ENCODE results near the gene CARD16.
"Not testable (repeated sequence)": the region's sequence is repeated elsewhere in the genome, so short reads cannot be mapped to it uniquely, and the experiment has no call there.

The CARD16 gene

DNA sequence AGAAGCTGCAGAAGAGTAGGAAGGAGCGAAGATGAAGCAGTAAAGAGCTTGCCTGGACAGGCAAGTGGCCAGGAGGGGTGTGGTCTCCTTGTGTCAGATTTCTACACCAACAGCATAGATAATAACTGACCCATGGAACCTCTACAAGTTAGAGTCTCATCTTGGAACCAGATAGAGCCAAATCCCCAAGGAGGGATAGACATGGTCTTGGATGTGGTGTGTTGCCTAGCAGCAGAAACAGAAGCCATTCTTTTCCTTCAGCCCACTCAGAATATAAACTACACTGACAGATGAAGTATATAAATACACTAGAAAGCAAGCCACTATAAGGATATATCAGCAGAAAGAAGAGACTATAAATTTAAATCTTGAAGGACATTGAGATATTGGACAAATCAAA, 4.3 kb upstream of the CARD16 start:
- DNase-seq (ENCODE audit: low spot score), result no peak

DNA sequence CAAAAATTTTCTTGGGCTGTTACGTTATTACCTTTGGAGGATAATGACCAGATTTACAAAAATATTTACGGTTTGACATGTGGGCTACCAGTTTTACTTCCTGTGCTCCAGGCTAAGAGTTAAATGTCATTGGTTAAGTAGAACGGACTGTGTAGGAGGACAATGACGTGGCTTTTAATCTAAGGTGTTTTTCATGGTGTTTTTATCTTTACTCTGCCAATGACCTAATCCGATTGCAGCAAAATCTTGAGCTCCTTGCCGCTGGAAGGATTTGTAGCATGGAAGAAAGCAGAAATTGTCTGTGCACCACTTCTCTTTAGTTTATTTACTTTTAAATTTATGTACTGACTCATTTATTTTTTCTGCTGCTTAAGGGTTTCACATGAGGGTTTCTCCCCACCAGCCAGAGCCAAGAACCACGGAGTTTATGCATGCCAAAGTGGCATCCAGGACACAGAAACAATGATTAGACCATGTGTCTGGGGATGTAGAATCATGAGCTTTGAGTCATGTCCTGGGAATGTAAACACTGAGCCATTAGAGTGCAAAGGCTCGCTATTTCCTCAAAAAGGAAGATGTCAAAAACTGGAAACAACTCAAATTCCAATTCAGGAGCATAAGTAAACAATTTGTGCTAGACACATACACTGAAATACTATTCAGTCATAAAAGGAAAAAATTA, 1.9 kb upstream of the CARD16 start:
- peak; percentile 22 for DNase-seq (ENCODE audit: low spot score)

DNA sequence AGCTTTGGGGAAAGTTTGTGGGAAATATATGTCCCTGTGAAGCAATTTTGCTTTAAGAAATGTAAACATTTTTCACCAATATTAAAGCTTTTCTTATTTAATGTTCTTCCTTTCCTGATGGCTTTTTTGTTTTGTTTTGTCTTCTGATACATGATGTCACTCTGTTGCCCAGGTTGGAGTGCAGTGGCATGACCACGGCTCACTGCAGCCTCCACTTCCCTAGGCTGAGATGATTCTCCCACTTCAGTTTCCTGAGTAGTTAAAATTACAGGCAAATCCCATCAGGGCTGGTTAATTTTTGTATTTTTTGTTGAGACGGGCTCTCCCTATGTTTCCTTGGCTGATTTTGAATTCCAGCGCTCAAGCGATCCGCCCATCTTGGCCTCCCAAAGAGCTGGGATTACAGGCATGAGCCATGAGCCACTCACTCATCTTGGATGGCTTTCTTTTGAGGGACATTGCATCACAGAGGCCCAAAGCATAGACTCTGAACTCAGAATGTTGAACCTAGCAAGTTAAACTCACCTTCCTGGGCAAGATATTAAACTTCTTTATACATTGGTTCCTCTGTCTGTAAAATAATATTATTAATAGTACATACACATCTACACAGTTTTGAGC, 651 bp upstream of the CARD16 start:
- no peak for DNase-seq (ENCODE audit: low spot score)

DNA sequence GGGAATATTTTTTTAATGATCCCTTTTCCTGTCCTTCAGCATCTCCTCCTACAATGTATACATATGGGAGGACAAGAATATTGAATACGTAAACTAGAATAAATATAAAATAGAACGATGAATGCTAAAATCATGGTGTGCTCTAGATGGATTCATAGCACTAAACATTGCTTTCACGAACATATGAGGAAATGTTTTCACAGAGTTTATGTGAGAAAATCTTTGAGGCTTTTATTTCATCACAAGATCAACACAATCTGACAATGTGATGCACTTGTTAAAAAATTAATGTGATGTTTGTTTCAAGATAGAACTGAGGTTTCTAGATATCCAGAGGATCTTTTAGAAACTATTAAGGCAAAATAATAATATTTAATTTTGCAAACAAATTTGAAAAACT, 3.0 kb downstream of the CARD16 start:
- DNase-seq (ENCODE audit: low spot score), result no peak

DNA sequence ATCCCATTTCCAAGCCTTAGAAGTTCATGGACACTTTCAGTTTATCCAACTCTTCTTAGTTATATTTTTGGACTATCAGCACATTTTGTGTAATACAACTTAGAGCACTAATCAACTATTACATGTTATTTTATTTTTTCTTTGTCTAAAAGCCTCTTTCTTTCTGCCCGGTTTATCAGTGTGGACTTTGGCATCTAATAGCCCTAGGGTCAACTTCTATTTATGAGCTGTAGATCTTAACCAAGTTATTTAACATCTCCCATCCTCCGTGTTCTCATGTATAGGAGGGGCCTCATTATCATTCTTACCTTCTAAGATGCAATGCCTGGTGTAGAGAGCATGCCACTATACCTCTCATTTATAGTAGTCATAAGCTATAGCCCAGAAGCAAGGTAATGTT, 4.4 kb downstream of the CARD16 start:
- no peak for DNase-seq (ENCODE audit: low spot score)

DNA sequence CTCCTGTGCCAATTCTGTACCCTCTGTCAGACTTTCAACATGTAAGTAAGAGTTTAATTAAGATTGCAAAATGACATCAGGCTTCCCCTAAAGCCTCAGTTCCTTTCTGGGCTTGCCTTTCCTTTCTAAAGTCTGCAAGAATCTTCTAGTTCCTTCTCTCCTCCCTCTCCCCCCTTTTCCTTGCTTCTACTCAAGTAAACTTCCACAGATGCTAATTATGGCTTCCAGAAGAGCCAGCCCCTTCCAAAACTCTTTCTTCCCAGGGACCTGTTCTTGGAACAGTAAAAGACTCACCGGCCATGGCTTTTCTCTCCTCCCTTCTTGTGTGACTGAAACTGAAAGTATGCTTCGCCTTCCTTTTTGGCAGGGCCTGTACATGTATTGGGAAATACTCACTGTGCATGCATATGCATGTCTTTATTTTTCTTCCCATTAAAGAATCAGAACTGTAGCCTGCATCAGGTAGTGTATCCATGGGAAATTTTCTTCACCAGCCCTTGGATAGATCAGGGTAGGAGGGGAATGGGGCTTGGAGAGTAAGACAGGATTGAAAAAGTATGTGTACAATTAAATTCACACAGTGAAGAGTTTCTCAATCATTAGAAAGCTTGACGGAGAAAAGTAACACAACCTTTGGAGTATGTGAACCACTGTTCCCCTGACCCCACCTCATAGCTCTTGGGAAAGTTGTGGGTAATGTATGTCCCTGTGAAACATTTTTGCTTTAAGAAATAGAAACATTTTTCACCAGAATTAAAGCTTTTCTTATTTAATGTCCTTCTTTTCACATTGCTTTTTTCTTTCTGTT, 10.1 kb downstream of the CARD16 start, which contains the start of gene CASP1:
Gene CASP1 (minus strand): TSS at position 332 of the 808 bp plus-strand sequence. CDS start 31 bp downstream, at position 301.
- DNase-seq (ENCODE audit: low spot score), result peak; percentile 4

DNA sequence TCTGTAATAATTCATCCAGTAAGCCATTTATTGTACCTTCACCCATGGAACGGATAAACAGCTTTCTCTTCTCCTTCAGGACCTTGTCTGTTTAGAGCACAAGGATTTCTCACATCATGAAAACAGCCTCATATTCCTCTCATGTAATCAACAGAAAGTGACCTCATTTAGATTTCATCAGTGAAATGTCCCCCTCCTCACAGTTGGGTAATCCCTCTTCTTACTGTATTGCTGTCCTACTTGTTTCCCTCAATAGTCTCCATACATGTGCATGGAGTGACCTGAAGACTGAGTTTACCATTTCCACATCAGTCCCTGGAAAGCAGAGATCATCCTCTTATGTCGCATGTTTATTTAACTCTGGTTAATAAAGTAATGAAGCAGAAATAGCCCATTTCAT, 10.7 kb downstream of the CARD16 start:
- DNase-seq (ENCODE audit: low spot score), result not testable (repeated sequence)

DNA sequence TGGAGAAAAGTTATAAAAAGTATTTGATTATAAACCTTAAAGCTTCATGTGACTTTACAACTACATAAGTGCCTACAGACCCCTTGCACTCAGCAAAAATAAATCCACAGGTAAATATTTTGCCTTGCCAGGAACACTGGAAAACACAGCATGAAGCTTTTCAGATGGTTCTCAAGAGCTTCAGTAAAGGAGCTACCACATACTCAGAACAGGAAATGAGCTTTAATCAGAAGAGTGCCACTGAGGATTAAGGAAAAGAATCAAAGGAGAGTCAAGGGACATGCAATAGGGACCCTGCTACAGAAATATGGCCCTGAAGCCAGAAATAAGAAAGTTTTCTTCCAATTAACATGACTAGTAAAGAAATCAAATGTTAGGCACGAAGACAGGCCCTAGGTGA, 11.4 kb downstream of the CARD16 start:
- no peak for DNase-seq (ENCODE audit: low spot score)

DNA sequence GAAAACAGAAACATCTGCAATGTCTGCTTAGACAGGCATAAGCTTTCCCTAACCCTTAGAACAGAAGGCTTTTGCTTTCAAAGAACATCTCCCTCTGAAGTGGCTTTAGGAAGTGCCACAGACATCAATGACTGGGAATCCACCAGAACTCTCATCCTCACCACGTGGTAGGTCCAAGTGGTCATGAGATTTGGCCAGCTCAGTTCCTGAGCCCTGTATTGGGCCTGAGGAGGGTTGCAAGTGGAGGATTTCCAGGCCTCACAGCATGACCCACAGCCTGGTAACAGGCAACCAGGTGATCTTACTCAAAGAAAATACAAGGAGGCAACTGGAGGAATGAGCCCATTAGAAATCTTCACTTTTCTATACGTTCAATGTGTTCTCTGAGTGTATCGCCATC, 11.8 kb downstream of the CARD16 start:
- no peak for DNase-seq (ENCODE audit: low spot score)

DNA sequence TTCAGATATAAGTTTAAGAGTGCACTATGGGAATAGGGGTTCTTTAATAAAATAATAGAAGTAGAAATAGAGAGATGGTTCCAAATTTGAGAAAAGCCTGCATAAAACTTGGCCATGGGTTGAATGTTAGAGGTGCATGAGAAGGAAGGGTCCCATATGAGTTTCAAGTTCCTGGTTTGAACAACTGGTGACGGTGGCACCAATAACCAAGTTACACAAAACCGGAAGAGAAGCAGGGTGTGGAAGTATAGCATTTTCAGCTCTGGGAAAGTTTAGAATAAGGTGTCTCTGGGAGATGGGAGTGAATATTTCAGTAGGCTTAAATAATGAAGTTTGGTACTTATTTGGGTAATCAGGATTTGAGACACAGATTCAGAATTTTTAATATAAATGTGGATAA, 12.6 kb downstream of the CARD16 start:
- DNase-seq (ENCODE audit: low spot score), result no peak

DNA sequence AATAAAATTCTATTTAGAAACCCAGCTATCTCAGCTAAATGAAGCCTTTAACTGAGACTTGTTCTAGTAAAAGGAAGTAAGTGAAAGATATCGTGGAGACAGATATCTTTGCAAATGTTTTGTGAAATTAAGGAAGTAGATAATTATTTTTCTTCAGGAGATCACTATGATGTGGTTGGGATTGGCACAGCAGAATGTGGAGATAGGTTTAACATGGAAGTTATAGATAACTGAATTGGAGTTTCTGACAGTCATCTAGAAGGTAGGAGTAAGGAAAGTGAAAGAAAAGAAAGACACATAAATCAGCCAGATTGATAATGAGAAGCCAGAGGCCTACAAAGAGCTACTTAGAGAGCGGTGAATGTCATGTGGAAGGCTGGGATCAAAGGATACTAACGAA, 17.5 kb downstream of the CARD16 start:
- no peak for DNase-seq (ENCODE audit: low spot score)

DNA sequence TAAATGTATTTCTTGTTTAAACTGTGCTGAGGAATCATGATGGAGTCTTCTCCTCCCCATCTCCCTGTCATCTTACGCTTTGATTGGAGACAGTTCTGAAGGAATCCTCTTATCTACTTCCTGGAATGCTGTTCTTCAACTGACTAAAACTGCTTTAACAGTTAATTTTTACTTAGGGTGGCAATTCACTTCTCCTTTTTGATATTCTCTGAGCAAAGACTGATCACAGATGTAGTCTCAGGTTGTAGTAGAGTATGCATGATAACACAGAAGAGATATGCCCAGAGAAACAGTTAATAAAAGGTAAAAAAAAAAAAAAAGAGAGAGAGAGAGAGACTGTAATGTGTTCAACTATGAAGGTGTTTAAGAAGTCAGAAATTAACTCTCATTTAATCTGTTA, 20.7 kb downstream of the CARD16 start:
- no peak for DNase-seq (ENCODE audit: low spot score)

DNA sequence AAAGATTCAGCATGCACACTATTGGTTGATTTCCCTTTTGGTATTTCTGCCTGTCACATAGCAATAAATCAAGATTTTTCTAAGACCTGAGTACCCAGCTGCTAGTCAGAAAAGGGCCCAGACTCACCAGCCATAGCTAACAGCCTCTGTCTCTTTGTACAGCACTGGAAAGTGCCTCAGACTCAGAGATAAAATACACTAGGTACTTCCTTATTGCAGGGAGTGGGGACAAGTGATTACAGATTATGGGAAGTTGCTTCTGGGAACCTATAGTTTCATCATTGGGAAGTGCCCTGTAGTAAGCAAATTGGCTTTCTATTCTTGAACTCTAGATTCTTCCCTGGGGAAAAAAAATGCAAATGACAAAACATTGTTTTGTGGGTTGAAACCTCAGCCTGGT, 22.1 kb downstream of the CARD16 start, which contains the start of gene CASP5:
Gene CASP5 (minus strand): TSS at position 166 of the 400 bp plus-strand sequence. CDS start 32 bp downstream, at position 134.
- no peak for DNase-seq (ENCODE audit: low spot score)

DNA sequence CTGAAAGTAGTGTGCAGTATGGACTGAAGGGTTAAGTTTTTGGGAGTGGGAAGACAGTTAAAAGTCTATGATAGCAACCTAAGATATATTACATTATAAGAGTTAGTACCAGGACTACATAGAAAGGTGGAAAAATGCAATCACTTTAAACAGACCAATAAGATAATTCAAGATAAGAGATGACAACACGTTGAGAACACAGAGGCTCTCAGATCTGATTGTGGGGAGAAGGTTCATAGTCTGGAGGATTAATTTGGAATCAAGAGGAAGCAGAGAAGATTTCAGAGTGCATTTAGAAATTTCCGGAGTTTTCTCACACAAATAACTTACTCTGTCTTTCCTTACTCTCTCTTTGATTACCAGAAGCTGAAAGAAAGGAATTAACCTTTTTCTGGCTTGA, 22.6 kb downstream of the CARD16 start:
- no peak for DNase-seq (ENCODE audit: low spot score)

DNA sequence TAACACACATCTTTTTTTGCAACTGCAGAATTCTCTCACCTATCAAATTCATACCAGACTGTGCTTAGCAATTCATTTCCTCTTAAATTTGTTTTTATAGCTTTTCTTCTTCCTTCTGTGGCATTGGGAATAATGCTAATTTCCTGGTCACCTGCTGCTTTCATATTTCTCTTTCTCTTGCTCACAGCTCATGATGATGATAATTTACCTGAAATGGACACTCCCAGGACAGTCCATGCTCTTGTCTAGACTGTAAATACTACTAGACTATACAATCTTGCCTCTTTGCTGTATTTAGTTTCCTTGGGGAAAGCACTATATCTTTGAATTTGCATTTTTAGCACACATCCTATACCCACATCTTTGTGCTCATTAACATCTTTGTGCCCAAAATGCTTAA, 37.7 kb downstream of the CARD16 start:
- no peak for DNase-seq (ENCODE audit: low spot score)

DNA sequence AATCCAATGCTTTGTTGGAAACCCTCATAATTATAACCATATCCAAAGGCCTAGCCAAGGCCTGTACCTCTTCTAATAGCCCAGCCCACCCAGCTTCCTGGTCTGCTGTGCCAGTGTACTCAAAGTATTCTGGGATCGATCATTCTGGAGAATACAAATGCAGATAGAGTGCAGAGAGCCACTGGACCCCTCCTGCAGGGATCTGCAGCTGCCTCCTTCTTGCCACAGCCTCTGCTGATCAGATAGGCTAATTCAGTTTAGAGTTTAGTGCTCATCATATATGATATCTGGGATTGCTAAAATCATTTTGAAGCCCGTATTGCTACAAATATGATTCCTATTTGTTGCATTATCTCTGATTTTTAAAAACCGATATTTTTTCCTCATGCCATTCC, 39.7 kb downstream of the CARD16 start:
- no peak for DNase-seq (ENCODE audit: low spot score)

DNA sequence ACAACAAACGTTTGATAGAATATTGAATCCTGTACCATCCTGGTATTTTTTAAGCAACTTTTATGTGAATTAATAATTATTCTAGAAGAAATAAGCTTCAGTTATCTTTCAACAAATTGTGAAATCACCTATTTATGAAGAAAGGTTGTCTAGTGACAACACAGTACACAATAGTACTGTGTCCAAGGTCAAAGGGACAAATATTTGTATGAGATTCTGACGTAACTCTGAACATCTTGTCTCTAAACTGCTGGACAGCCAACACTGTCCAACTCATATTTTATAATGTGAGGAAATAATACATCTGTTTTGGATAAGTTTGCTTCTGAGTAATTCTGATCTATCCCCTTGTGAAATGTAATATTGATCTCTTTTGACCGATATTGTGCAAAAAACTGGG, 41.1 kb downstream of the CARD16 start:
- no peak for DNase-seq (ENCODE audit: low spot score)

DNA sequence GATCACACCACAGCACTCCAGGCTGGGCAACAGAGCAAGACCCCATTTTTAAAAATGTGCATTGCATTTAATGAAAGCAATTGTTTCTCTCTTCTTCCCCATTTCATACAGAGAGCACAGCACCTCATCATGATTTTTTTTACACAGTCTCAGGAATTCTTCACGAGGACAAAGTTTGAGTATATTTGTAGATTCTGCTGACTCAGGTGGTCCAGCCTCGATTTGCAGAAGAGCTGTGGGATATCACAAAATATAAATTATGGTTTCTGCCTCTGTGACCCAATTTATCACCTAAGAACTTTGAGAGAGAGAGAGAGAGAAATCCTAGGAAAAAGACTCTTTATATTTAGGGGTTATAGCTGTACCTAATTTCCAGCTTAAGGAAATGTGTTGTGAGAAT, 42.0 kb downstream of the CARD16 start:
- no peak for DNase-seq (ENCODE audit: low spot score)

DNA sequence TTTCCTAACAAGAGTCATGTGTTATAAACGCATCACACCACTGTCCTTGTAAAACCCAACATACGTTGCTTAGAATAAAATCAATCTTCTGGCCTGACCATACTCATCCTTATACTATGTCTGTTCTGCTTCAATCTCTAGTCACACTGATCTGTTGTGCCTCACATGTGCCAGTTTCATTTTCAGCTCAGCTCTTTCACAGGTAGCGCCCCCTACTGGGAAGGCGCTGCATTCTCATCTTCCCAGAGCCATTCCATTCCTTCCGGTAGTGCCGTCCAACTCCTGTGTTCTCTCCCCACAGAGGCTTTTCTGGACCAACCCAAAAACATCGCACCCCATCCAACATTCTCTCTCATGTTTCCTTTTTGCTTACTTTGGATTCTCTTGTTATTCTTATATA, 44.3 kb downstream of the CARD16 start:
- no peak for DNase-seq (ENCODE audit: low spot score)

DNA sequence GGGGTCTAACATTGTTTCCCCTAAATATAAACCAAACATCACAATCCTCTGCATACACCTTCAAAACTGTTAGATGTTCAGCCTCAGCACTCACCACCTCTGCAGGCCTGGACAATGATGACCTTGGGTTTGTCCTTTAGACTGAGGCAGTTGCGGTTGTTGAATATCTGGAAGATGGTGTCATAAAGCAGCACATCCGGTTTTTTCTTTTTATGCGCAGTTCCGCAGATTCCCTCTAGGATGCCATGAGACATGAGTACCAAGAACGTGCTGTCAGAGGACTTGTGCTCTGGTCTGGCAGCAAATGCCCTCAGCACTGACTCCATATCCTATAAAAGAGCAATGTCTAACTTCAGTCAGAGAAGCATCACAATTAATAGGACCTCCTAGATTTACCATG, 45.0 kb downstream of the CARD16 start:
- peak; percentile 7 for DNase-seq (ENCODE audit: low spot score)

DNA sequence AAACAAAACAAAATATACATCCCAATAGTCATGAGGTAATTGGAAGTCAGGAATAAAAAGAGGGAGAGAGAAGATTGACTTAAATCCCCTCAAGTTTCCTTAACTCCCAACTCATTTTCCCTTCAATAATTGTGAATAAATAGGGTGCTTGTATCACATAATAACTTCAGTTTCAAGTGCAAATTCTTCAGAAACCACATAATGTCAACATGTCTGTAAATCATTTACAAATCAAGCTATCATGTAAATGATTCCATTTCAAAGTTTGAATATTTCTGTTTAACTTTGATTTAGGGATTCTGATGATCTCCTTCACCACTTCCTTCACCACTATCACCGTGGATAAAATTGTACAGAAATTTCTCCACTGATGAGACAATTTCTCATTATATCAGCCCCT, 45.4 kb downstream of the CARD16 start:
- peak; percentile 6 for DNase-seq (ENCODE audit: low spot score)

DNA sequence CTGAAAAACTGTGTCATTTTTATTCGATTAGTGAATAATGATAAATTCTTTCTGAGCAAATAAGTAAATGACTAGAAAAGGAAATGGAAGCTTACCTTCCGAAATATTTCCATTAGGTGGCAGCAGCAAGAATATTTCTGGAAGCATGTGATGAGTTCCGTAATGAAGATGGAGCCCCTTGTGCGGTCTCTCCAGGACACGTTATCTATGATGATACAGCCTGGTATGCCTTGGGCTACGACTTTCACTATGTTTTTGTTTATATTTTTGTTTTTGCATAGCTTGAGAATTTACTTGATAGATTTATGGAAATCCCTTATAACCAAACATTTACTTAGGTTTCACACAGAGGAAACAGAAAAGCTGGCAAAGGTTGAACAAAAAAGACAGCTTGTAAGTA, 47.8 kb downstream of the CARD16 start:
- DNase-seq (ENCODE audit: low spot score), result peak; percentile 7

DNA sequence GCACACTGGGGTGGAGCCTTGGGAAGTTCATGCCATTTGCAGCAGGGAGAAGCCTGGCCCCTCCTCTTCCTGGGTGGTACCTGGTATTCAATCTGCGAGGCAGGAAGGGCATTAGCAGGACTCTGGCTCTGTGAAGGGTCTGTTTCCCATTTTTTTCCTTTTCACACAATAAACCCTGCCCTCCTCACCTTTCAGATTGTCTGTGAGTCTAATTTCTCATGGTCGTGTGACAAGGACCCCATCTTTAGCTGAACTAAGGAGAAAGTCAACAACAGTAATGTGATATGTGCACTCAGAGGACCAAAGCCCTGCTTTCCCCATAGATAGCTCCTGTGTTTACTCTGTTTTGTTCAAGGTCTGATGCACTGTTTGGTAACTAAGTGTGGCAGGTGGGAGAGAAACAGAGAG, 50.1 kb downstream of the CARD16 start:
- no peak for DNase-seq (ENCODE audit: low spot score)

Data from SW480 (cell line).